ENCODE data around the gene ASIC1.

The ASIC1 gene

DNA sequence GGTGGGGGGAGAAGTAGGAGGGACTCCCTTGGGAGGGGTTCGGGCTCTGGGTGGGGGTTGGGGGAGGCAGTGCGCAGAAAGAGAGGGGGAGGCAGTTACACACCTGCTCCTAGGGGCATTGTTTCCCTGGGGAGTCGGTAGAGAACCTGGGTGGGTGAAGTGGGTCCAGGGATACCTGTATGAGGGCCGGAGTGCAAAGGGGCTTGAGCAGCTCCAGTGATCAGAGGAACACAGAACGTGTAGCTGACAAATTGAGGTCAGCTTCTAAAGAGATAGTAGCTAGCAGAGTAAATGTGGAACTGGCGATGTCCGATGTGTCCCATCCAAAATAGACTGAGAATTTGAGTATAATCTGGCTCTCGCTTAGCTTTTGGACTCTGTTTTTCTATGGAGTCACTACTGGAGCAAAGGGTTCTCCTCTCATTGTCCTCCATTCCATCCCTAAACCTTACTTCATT lies 28.2 kb downstream of the ASIC1 start:
- DNase-seq = no peak

DNA sequence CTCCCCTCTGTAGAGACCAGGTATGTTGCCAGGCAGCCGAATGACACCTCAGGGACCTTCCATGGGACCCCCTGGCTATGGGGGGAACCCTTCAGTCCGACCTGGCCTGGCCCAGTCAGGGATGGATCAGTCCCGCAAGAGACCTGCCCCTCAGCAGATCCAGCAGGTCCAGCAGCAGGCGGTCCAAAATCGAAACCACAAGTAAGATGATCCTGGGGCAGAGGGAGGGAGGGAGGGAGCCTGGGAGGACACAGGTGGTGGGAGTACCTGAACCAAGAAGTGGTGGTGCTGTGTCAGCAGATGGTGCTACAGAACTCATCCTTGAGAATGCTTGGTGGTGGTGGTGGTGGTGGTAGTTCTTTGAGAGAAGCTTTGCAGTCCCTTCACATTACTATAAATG lies 28.8 kb downstream of the ASIC1 start:
- no peak for DNase-seq

DNA sequence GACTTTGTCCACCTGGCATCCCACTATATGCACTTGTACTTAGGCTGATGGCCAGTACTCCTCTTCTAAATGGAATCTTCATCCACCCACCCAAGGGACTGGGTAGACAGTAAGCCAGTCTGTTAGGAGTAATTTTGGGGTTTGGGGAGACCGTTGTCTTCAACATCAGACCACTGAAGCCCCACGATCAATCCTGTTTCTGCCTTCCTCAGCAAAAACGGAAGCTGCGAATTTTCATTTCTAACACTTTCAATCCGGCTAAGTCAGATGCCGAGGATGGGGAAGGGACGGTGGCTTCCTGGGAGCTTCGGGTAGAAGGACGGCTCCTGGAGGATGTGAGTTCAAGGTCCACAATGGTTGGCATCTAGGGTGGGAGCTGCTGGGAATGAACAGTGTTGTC lies 29.8 kb downstream of the ASIC1 start:
- no peak for DNase-seq

DNA sequence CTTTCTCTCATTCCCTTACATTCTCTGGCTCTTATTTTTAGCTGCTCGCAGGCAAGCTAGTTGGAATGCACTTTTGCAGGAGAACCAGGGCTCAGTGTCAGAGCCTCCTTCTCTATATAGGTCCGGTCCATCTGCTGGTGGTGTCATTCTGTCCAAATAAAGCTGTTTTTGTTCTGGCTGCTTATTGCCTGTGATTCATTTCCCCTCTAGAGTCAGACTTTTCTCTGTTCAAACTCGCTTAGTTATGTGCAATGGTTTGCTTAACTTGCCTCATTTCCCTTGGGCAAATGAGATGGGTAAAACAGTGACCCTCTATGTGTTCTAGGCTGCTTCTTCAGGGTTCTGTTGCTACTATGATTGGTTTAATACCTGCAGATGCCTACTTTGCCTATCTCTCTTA lies 30.6 kb downstream of the ASIC1 start:
- DNase-seq = no peak

DNA sequence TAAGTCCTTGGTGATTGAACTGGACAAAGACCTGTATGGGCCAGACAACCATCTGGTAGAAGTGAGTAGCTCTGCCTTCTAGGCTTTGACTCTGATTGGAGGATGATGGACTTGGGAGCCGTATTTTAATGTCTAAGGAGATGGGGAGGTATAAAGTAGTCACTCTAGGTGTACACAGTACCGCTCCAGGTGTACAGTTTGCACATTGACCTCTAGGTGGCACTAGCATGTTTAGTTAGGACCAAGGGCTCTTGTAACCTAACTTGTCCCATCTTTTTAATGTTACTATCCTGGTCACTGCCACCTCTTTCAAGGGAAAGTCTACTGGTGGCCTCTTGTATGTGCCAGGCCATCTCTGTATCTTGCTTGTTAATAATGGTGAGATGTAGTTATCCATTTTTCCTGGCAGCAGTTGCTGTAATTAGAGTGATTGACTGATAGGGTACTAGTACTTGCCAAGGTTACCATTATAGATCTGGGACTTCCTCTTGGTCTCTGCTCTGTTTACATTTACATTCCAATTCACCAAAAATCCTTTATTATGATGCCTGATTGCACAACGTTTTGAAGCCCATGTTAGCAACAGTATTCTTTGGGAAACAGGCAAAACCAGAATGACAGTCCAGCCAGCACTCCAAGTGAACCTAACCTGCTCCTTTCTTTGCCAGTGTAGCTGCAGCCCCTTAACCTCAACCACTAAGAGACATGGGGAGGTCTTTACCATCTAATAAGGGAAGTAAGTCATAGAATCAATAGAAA lies 31.4 kb downstream of the ASIC1 start:
- DNase-seq = peak; percentile 58

DNA sequence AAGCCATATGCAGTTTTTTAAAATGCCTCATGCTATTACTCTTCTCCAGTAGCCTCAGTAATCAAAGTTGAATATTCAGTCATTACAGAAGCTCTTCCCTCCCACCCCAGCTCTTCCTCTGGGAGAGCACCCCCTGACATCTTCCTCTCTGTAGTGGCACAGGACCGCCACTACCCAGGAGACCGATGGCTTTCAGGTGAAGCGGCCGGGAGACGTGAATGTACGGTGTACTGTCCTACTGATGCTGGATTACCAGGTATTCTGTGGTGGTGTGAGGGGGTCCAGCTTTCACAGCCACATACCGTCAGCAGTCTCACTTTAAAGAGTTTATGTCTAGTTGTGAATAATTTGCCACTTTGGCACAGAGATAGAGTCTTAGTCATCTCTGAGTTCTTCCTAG lies 32.3 kb downstream of the ASIC1 start:
- DNase-seq = no peak

DNA sequence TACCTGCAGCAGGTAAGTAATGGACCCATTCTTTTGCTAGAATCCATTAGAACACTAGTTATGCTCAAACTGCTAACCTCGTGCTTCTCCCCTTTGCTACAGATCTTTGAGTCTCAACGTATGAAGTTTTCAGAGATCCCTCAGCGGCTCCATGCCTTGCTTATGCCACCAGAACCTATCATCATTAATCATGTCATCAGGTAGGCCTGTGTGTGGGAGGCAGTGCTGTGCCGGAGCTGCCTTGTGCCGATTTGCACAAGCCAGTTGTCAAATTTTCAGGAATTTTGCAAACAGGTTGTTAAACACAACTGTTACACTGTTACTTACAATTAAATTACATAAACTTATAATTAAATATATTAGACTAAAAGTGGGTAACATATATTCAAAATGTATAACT lies 33.0 kb downstream of the ASIC1 start:
- no peak for DNase-seq

DNA sequence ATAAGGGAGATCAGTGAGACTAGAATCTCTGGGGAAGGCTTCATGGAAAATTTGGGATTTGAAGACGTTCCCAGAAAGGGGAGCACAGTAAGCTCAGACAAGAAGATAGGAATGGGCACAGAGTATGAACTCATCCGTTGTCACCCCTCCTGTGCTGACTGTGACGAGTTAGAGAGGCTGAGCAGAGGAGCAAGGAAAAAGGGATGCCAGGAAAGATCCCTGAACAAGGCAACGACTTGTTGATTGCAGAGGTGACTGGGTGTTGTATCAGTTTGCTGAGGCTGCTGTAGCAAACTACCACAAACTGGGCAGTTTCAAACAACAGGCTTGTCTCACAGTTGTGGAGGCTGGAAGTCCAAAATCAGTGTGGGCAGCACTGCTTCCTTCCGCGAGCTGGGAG lies 40.6 kb downstream of the ASIC1 start:
- no peak for DNase-seq

DNA sequence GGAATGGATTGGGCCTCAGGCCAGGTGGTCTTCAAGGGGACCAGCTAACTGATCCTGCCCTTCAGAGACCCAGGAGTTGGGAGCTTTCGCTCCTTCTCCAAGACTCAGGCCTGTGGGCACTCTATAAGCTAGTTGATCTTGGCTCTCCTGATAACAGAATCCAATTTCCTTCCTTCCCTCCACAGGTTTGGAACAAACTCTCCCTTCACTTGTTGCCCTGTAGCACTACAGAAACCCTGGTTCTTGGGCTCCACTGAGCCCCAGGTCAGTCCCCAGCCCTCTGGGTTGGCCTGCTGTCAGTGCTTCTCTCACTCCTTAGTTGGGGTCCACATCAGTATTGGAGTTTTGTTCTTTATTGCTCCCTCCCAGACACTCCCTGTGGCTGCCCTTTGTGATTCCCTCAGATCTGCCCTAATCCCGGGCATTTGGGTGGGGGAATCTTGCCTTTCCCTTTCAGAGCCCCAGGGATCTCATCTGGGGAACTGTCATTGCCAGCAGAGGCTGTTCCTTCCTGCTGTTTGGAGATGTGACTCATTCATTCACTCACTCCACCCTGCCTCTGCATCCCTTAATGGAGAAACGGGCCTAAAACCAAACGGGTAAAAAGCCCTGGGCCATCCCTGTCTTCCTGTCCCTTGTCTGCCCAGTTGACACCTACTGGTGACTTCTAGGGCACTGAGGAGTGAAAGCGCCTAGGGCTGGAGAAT lies 42.1 kb downstream of the ASIC1 start:
- DNase-seq = no peak

DNA sequence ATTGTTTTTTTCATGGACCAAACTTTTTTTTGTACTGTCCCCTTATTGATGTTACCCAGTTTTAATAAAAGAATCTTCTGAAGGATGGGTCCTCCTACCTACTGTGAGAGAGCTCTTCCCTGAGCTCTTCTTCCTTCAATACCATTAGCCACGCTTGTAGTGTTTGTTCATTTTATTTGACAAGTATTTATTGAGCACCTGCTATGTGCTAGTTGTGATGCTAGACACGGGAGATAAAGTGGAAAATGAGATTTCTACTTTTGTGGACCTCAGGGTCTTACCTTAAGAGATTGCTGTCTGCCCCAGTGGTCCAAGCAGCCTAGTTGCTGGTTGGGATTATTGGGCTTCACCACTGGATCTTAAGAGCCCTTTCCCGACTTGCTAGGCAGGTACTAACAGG lies 43.2 kb downstream of the ASIC1 start:
- no peak for DNase-seq

DNA sequence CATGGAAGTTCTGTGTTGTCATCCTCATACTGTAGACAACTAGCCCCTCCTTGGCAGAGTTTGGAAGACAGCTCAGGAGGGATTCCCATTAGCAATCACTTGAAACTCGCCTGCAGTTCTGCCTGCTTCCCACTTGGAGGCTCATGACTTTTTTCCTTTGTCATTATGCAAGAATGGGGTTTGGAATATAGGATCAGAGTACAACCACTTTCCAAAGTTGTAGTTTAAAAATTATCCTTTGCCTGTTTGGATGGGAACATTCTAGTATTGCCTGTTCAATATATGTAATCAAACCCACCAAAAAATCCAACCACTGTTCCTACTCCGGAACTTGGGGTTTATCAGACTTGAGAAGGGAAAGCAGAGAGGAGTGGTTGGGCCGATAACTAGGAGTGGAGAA lies 44.3 kb downstream of the ASIC1 start:
- no peak for DNase-seq

DNA sequence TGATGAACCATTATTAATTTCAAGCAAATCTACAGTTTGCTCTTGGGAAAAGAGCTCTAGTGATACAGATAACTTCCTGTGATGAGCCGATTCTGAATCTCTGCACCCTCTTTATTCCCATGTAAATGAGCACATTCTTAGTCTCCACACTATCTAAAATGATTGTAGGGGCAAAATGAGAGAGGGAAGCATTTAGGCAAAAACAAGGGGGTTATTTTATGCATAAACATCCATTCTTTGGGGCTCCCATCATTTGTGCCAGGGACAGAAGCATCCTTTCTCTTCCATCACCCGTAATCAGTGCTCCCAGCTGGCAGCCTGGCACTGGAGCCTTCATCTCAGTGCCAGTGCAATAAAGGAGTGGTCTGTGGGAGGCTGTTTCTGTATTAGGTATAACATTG lies 44.7 kb downstream of the ASIC1 start:
- DNase-seq = no peak

DNA sequence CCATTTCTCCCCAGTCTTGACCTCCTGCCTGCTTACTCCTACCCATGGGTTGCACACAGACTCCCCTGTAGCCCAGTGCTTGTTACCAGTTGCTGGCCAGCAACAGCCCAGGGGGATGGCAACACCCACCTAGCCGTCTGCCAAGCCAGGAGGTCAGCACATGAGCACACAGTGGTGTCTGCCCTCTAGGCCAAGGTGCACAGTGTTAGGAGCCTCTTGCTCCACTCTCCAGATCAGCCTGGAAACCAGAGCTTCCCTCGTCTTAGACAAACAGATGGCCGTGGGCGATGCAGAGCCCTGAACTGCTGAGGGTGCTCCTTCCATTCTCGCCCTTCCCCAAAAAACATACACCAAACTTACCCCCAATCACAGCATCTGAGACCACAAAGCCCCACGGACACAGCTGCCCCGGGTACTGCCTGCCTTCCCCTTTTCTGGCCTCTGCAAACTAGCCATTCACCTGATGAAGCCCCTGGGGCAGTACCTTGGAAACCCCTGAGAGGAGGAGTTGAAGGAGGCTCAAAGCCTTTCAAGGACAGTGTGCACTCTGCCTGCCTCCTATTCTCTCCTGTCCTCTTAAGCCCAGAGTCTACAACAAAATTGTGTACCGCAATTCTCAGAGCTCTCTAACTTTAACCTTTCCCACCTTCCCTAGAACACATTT lies 45.4 kb downstream of the ASIC1 start:
- DNase-seq = no peak

DNA sequence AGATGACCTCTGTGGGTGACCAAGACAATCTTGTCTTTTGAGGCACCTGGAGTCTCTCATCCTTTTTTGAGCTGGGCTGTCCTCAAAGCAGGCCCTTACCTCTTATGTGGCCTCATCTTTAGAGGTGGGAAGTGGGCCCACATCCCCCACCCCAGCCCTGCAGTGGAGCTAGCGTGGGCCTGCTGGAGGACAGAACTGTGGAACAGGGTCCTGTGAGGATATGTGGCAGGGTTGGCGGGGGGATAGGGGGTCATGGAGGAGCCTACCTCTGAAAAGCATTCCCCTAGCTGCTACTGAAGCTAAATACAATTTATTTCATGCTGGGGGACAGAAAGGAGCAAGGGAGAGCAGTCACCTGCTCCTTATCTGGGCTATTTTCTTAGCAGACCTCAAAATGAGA lies 46.0 kb downstream of the ASIC1 start:
- DNase-seq = no peak

DNA sequence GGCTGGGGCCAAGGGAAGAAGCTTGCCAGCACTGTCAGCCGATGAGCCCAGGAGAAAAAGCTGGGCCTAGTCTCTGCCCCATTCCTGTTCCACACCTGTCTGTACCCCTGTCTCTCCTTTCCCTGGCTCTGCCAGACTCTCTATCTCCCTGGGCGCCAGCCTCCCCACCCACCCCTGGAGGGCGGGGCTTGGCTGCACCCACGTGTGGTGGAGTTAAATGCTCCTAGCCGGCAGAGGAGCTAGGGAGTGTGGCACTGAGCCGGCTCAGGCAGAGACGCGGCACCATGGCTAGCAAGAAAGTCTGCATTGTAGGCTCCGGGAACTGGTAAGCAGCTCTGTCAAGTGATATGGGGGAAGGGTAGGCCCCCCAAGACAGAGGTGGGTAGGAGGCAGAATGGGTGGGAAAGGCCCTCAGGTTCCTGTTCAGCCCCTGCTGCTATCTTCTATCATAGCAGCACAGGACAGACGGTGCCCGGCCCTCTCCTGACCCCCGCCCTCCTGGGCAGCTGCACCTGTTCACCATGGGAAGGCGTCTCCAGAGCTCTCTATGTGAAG lies 46.4 kb downstream of the ASIC1 start, which contains the start of gene GPD1:
Gene GPD1, plus strand, starts transcription at position 242 of the 555 bp plus-strand sequence. Its CDS starts 43 bp downstream, at position 285.
- DNase-seq = no peak

DNA sequence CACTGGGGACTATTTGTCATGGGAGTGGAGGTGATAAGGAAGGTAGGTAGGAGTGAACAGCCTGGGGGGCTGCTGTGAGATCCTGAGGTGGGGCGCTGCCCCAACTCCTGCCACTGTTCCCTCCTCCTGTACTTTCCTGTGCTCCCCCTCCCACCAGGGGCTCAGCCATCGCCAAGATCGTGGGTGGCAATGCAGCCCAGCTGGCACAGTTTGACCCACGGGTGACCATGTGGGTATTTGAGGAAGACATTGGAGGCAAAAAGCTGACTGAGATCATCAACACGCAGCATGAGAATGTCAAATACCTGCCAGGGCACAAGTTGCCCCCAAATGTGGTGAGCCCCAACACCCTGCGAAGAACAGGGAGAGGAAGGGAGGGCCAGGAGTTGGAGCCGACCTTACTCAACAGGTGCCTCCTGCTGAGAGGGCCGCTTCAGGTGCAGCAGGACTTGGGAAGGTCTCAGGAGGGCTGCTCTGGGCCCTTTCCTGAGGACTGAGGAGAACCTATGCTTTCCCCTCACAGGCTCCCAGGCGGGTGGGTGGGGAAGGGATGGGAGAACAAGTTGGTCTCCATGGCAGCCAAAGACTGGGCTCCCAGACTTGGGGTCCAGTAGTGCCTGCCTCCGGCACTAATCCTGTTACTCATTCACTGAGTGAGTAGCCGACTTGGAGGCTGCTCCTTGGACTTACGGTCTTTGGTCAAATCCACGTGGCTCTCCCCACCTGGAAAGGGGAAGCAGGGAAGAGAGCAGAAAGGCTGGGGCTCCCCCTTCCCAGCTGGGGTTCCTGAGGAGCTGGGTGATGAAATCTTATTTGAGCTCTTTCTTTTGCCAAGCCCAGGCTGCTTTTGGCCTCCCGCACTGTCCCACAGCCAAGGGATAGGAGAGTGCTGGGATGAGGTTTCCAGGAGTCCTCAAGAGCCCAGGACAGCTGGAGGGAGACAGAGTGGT lies 47.3 kb downstream of the ASIC1 start:
- no peak for DNase-seq

DNA sequence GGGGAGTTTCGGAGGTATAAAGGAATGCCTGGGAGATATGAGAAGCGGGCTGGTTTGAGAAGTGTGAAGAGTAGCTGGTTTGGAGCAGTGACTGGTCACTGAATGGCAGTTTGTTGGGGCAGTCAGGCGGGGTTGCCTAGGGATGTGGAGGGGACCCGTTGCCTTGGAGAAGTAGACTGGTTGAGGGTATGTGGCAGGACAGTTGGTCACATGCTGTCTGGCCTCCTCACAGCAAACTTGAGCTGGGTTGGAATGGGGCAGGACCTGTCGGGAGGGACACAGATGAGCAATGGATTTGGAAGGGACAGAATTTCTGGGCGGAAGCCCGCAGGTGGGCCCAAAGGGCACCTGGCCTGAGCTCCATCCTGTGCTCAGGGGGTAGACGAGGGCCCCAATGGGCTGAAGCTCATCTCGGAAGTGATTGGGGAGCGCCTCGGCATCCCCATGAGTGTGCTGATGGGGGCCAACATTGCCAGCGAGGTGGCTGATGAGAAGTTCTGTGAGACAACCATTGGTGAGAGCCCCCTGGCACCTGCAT lies 48.6 kb downstream of the ASIC1 start:
- no peak for DNase-seq

DNA sequence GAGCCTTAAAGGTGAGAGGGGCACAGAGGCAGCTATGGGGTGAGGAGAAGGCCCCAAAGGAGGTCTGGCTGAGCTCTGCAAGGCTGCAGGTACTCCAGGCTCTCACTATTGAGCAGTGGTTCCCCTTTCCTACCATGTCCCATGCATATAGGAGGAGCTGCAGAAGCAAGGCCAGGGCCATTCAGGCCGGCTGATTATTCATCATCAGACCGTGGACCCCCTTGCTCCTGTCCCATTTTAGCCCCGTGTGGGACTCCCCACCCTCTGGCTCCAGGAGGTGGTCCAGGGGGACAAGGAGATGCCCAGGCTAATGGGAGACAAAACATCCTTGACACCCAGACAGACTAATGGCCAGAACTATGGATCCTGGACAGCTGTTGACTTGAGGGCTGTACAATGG lies 49.5 kb downstream of the ASIC1 start:
- no peak for DNase-seq

DNA sequence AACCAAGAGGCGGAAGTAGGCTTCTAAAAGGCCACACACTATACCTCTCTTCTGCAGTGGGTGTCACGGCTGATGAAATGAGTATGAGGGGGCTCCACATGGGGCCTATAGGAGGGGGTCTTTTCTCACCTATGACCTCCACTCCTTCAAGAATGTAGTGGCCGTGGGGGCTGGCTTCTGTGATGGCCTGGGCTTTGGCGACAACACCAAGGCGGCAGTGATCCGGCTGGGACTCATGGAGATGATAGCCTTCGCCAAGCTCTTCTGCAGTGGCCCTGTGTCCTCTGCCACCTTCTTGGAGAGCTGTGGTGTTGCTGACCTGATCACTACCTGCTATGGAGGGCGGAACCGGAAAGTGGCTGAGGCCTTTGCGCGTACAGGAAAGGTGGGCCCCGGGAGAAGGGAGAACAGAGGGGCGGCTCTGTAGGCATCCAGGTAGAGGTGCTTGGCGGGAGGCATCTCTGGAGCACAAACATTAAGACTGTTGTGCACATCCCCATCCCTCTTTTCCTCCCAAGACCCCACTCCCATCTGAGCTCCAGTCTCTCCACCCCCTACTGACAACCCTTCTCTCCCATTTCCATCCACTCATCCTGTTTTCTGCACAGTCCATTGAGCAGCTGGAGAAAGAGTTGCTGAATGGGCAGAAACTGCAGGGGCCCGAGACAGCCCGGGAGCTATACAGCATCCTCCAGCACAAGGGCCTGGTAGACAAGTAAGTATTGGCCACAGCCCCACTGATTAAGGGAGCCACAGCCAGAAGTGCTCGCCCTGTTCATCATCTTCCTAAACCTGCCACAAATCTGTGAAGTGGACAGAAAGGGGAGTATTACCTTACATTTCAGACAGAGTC lies 50.2 kb downstream of the ASIC1 start:
- DNase-seq = no peak

DNA sequence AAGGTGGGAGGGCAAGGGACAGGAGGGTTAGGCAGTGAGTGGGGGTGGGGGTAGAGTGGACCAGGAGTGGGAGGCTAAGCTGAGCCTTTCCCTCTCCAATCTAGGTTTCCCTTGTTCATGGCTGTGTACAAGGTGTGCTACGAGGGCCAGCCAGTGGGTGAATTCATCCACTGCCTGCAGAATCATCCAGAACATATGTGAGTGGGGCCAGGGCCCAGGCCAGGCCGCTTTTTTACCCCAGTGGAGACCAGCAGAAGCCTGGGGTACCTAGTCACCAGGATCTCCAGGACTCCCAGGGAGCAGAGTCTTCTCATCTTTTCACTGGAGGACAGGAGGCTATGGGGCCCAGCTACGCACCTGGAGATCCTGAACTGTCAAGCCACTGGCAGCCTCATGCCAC lies 51.9 kb downstream of the ASIC1 start:
- DNase-seq = no peak

DNA sequence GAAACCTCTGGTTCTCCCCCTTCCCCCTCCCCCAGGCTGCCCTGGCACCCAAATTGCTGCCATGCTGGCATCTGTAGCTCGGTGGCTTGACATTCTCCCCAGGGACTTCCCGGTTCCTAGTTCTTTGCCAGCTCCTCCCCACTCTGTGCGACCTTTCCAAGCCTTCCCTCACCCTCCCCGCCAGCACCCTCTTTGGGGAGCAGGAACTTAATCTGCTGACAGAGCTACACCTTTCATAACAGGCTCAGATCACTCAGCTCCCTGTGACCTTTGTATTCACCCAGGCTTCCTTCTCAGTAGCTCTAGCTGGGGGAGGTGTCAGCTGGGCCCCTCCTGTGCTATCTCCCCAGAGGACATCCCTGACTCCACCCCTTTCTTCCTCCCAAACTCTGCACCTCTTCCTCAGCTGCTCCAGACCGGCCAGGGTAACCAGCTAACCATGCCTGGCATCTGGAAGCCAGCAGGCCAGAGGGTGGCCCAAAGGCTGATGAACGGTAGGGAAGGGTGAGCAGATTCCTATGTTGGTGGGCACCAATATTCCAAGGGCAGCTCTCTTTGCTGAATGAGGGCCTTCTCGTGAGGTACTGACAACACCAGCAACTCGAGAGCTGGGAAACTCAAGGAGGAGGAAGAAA lies 52.8 kb downstream of the ASIC1 start:
- DNase-seq = peak; percentile 18
